ENCODE data around the gene RTP5.
A peak's percentile ranks its signal among the peaks of the same experiment; 100 is the strongest.

RTP5 gene

GRCh38 chr2:241894681-241895426 lies 25.3 kb downstream of the RTP5 start:
- Histone ChIP-seq H3K4me3 (ENCODE audit: low read depth in 1 of 5, low read length in 5 of 5) (no peak overlapping the region), H3K4me1 (ENCODE audit: control insufficient read depth in 5 of 5, insufficient read depth in 5 of 5, low read length in 5 of 5) (peaks cover 0 to 19% (median 14%) of the 10 kb centered on the region in 5 donors), H3K36me3 (ENCODE audit: control insufficient read depth in 5 of 5, insufficient read depth in 5 of 5, low read length in 5 of 5) (no peaks in the 10 kb centered on the region), H3K27ac (ENCODE audit: low read depth, low read length) (no peak overlapping the region), H3K9ac (ENCODE audit: low read length in 5 of 5) (no peak overlapping the region), H3K9me3 (ENCODE audit: control insufficient read depth in 5 of 5, low read length in 5 of 5) (no peaks in the 10 kb centered on the region), H3K27me3 (ENCODE audit: control insufficient read depth in 5 of 5, insufficient read depth in 4 of 5, low read length in 5 of 5) (peaks cover 0 to 3% (median 0%) of the 10 kb centered on the region in 5 donors)

GRCh38 chr2:241895427-241895711 lies 25.8 kb downstream of the RTP5 start:
- no peaks in the 10 kb centered on the region for H3K36me3 ChIP-seq (ENCODE audit: control insufficient read depth in 5 of 5, insufficient read depth in 5 of 5, low read length in 5 of 5)
- peaks cover 0 to 25% (median 14%) of the 10 kb centered on the region in 5 donors for H3K4me1 ChIP-seq (ENCODE audit: control insufficient read depth in 5 of 5, insufficient read depth in 5 of 5, low read length in 5 of 5)
- H3K9me3 ChIP-seq (ENCODE audit: control insufficient read depth in 5 of 5, low read length in 5 of 5): no peaks in the 10 kb centered on the region
- no peak overlapping the region for H3K4me3 ChIP-seq (ENCODE audit: low read depth in 1 of 5, low read length in 5 of 5)
- peaks cover 0 to 3% (median 0%) of the 10 kb centered on the region in 5 donors for H3K27me3 ChIP-seq (ENCODE audit: control insufficient read depth in 5 of 5, insufficient read depth in 4 of 5, low read length in 5 of 5)
- H3K9ac ChIP-seq (ENCODE audit: low read length in 5 of 5): no peak overlapping the region
- no peak overlapping the region for H3K27ac ChIP-seq (ENCODE audit: low read depth, low read length)

GRCh38 chr2:241895712-241896641 lies 26.4 kb downstream of the RTP5 start:
- Histone ChIP-seq H3K4me3 (ENCODE audit: low read depth in 1 of 5, low read length in 5 of 5) (no peak overlapping the region), H3K9ac (ENCODE audit: low read length in 5 of 5) (no peak overlapping the region), H3K27me3 (ENCODE audit: control insufficient read depth in 5 of 5, insufficient read depth in 4 of 5, low read length in 5 of 5) (peaks cover 0 to 3% (median 0%) of the 10 kb centered on the region in 5 donors), H3K4me1 (ENCODE audit: control insufficient read depth in 5 of 5, insufficient read depth in 5 of 5, low read length in 5 of 5) (peaks cover 0 to 28% (median 14%) of the 10 kb centered on the region in 5 donors), H3K9me3 (ENCODE audit: control insufficient read depth in 5 of 5, low read length in 5 of 5) (no peaks in the 10 kb centered on the region), H3K27ac (ENCODE audit: low read depth, low read length) (no peak overlapping the region), H3K36me3 (ENCODE audit: control insufficient read depth in 5 of 5, insufficient read depth in 5 of 5, low read length in 5 of 5) (no peaks in the 10 kb centered on the region)

GRCh38 chr2:241896746-241897201 lies 27.2 kb downstream of the RTP5 start:
- H3K27ac ChIP-seq (ENCODE audit: low read depth, low read length): no peak overlapping the region
- H3K4me3 ChIP-seq (ENCODE audit: low read depth in 1 of 5, low read length in 5 of 5): no peak overlapping the region
- peaks cover 0 to 3% (median 0%) of the 10 kb centered on the region in 5 donors for H3K27me3 ChIP-seq (ENCODE audit: control insufficient read depth in 5 of 5, insufficient read depth in 4 of 5, low read length in 5 of 5)
- no peak overlapping the region for H3K9ac ChIP-seq (ENCODE audit: low read length in 5 of 5)
- H3K9me3 ChIP-seq (ENCODE audit: control insufficient read depth in 5 of 5, low read length in 5 of 5): no peaks in the 10 kb centered on the region
- H3K36me3 ChIP-seq (ENCODE audit: control insufficient read depth in 5 of 5, insufficient read depth in 5 of 5, low read length in 5 of 5): no peaks in the 10 kb centered on the region
- peaks cover 0 to 33% (median 18%) of the 10 kb centered on the region in 5 donors for H3K4me1 ChIP-seq (ENCODE audit: control insufficient read depth in 5 of 5, insufficient read depth in 5 of 5, low read length in 5 of 5)

- peaks cover 0 to 3% (median 0%) of the 10 kb centered on the region in 5 donors for H3K27me3 ChIP-seq (ENCODE audit: control insufficient read depth in 5 of 5, insufficient read depth in 4 of 5, low read length in 5 of 5)
- no peaks in the 10 kb centered on the region for H3K9me3 ChIP-seq (ENCODE audit: control insufficient read depth in 5 of 5, low read length in 5 of 5)
- no peak overlapping the region for H3K27ac ChIP-seq (ENCODE audit: low read depth, low read length)
- no peak overlapping the region for H3K9ac ChIP-seq (ENCODE audit: low read length in 5 of 5)
- peaks cover 0 to 37% (median 22%) of the 10 kb centered on the region in 5 donors for H3K4me1 ChIP-seq (ENCODE audit: control insufficient read depth in 5 of 5, insufficient read depth in 5 of 5, low read length in 5 of 5)
- no peaks in the 10 kb centered on the region for H3K36me3 ChIP-seq (ENCODE audit: control insufficient read depth in 5 of 5, insufficient read depth in 5 of 5, low read length in 5 of 5)
- H3K4me3 ChIP-seq (ENCODE audit: low read depth in 1 of 5, low read length in 5 of 5): no peak overlapping the region
These were observed 27.8 kb downstream of the RTP5 start for GRCh38 chr2:241897231-241897916.

GRCh38 chr2:241898463-241899270 lies 29.1 kb downstream of the RTP5 start:
- H3K4me3 ChIP-seq (ENCODE audit: low read depth in 1 of 5, low read length in 5 of 5): no peak overlapping the region
- H3K27ac ChIP-seq (ENCODE audit: low read depth, low read length): no peak overlapping the region
- H3K36me3 ChIP-seq (ENCODE audit: control insufficient read depth in 5 of 5, insufficient read depth in 5 of 5, low read length in 5 of 5): no peaks in the 10 kb centered on the region

GRCh38 chr2:241900251-241901017 lies 30.9 kb downstream of the RTP5 start:
- Histone ChIP-seq H3K9me3 (ENCODE audit: control insufficient read depth in 5 of 5, low read length in 5 of 5) (no peaks in the 10 kb centered on the region), H3K4me3 (ENCODE audit: low read depth in 1 of 5, low read length in 5 of 5) (no peak overlapping the region), H3K27me3 (ENCODE audit: control insufficient read depth in 5 of 5, insufficient read depth in 4 of 5, low read length in 5 of 5) (peaks cover 0 to 6% (median 2%) of the 10 kb centered on the region in 5 donors), H3K36me3 (ENCODE audit: control insufficient read depth in 5 of 5, insufficient read depth in 5 of 5, low read length in 5 of 5) (no peaks in the 10 kb centered on the region), H3K9ac (ENCODE audit: low read length in 5 of 5) (no peak overlapping the region), H3K27ac (ENCODE audit: low read depth, low read length) (no peak overlapping the region), H3K4me1 (ENCODE audit: control insufficient read depth in 5 of 5, insufficient read depth in 5 of 5, low read length in 5 of 5) (peaks cover 0 to 39% (median 24%) of the 10 kb centered on the region in 5 donors)

More at GRCh38 chr2:241898463-241899270, 29.1 kb downstream of the RTP5 start:
- Histone ChIP-seq H3K4me1 (ENCODE audit: control insufficient read depth in 5 of 5, insufficient read depth in 5 of 5, low read length in 5 of 5) (peaks cover 0 to 39% (median 24%) of the 10 kb centered on the region in 5 donors), H3K9me3 (ENCODE audit: control insufficient read depth in 5 of 5, low read length in 5 of 5) (no peaks in the 10 kb centered on the region), H3K9ac (ENCODE audit: low read length in 5 of 5) (peak overlapping the region in 1 of 5 donors; percentile 6), H3K27me3 (ENCODE audit: control insufficient read depth in 5 of 5, insufficient read depth in 4 of 5, low read length in 5 of 5) (peaks cover 0 to 6% (median 1%) of the 10 kb centered on the region in 5 donors)

GRCh38 chr2:241901018-241901380 lies 31.5 kb downstream of the RTP5 start:
- Histone ChIP-seq H3K27ac (ENCODE audit: low read depth, low read length) (no peak overlapping the region), H3K4me1 (ENCODE audit: control insufficient read depth in 5 of 5, insufficient read depth in 5 of 5, low read length in 5 of 5) (peaks cover 0 to 37% (median 22%) of the 10 kb centered on the region in 5 donors)

More at GRCh38 chr2:241901018-241901380, 31.5 kb downstream of the RTP5 start:
- Histone ChIP-seq H3K9ac (ENCODE audit: low read length in 5 of 5) (no peak overlapping the region), H3K27me3 (ENCODE audit: control insufficient read depth in 5 of 5, insufficient read depth in 4 of 5, low read length in 5 of 5) (peaks cover 0 to 6% (median 2%) of the 10 kb centered on the region in 5 donors), H3K9me3 (ENCODE audit: control insufficient read depth in 5 of 5, low read length in 5 of 5) (no peaks in the 10 kb centered on the region), H3K36me3 (ENCODE audit: control insufficient read depth in 5 of 5, insufficient read depth in 5 of 5, low read length in 5 of 5) (no peaks in the 10 kb centered on the region), H3K4me3 (ENCODE audit: low read depth in 1 of 5, low read length in 5 of 5) (no peak overlapping the region)
